Renal cortical epithelial cell (primary cell): ENCODE measurements around the gene GCLC. TPM values are rescaled to one million over a fixed set of nuclear protein-coding genes. Genes with fewer than 3 reads are reported as not detected.
A peak's percentile ranks its signal among the peaks of the same experiment; 100 is the strongest.
"Not testable (repeated sequence)": the region's sequence is repeated elsewhere in the genome, so short reads cannot be mapped to it uniquely, and the experiment has no call there.

Experiments used
- DNase-seq: peaks from one replicate; pipeline ENCODE4 v3.0.0-alpha.2; 2011; ENCODE audit warnings: low read depth
- total RNA-seq: library from RNA; depleted of rRNA; stranded (reverse); fragments of >200 nt; gene quantifications from 2 replicates; pipeline ENCODE4 v1.2.3, GENCODE V29; 2014

GCLC gene
- total RNA-seq, 1 donor from 2014 or later: 40.4 TPM

GRCh38 chr6:53556986-53557715 lies 12.2 kb upstream of the GCLC start:
- no peak for DNase-seq

DNA sequence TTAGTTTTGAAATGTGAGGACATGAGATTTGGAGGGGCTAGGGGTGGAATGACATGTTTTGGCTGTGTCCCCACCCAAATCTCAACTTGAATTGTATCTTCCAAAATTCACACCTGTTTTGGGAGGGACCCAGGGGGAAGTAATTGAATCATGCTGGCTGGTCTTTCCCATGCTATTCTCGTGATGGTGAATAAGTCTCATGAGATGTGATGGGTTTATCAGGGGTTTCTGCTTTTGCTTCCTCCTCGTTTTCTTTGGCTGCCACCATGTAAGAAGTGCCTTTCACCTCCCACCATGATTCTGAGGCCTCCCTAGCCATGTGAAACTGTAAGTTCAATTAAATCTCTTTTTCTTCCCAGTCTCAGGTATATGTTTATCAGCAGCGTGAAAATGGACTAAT lies 8.7 kb upstream of the GCLC start:
- not testable (repeated sequence) for DNase-seq

- not testable (repeated sequence) for DNase-seq
Observed at GRCh38 chr6:53551681-53552080, 6.8 kb upstream of the GCLC start.

GRCh38 chr6:53547811-53548496 lies 3.1 kb upstream of the GCLC start:
- DNase-seq: peak; percentile 88

GRCh38 chr6:53547166-53547810 lies 2.4 kb upstream of the GCLC start:
- DNase-seq: no peak

GRCh38 chr6:53546281-53546680 lies 1.4 kb upstream of the GCLC start:
- DNase-seq: no peak

GRCh38 chr6:53544217-53544469 lies 758 bp downstream of the GCLC start:
- no peak for DNase-seq

- DNase-seq: no peak
Observed at GRCh38 chr6:53543359-53544216, 1.3 kb downstream of the GCLC start.

DNA sequence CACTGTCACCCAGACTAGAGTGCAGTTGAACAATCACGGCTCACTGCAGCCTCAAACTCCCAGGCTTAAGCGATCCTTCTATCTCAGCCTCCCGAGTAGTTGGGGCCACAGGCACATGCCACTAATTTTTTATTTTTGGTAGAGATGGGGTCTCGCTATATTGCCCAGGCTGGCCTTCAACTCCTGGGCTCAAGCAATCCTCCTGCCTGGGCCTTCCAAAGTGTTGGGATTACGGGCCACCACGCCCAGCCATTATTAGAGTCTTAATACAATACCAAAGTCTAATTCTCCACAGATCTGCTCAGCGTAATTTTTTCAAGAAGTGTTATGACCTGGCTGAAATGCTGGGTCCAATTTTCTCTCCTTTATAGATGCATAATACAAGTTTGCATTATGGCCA lies 3.0 kb downstream of the GCLC start:
- DNase-seq: no peak

- no peak for DNase-seq
Observed at GRCh38 chr6:53540129-53540692, 4.7 kb downstream of the GCLC start.

DNA sequence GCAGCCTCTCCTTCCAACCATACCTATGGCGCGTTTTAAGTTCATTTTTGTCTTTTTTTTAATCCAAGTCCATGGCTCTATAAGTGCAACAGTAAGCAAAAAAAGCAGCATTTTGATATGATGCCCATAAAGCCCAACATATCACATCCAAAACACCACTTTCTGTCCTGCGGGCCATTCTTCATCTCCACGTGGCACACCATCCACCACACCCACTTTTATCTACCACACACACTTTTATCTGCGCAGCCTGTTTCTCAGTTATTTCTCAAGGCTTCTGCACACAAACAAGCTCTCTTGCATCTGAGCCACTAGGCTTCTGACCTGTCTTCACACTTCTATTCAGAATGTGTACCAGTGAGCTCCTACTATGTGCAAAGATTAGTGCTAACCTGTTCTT lies 5.3 kb downstream of the GCLC start:
- DNase-seq: no peak

GRCh38 chr6:53536561-53536960 lies 8.3 kb downstream of the GCLC start:
- no peak for DNase-seq

GRCh38 chr6:53532942-53533341 lies 12.0 kb downstream of the GCLC start:
- DNase-seq: no peak

GRCh38 chr6:53532061-53532797 lies 12.7 kb downstream of the GCLC start:
- peak; percentile 33 for DNase-seq

DNA sequence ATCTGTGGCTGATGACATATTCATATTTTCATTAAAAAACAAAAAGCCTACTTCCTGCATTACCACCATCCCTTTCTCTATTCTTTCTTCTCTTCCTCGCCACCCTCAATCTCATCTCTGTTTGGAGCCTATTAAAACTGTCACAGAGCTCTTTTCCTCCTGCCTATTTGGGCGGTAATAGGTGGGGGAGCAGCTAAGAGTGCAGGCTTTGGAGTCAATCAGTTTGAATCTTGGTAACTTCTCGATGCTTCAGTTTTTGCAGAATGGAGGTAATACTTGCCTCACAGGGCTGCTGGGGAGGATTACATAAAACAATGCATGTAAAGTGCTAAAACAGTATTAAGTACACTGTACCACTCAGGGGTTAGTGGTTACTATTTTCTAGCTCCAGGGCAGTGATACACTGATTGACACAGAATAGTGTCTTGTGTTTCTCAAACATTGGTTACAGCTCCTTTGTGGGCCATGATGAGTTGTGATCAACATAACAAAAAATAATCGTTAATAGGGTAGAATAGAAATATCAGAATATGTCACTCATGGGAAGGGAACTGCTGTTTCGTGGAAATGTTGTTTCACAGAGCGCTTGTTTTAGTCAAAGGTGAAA lies 14.0 kb downstream of the GCLC start:
- no peak for DNase-seq

GRCh38 chr6:53530346-53530745 lies 14.6 kb downstream of the GCLC start:
- peak; percentile 35 for DNase-seq

DNA sequence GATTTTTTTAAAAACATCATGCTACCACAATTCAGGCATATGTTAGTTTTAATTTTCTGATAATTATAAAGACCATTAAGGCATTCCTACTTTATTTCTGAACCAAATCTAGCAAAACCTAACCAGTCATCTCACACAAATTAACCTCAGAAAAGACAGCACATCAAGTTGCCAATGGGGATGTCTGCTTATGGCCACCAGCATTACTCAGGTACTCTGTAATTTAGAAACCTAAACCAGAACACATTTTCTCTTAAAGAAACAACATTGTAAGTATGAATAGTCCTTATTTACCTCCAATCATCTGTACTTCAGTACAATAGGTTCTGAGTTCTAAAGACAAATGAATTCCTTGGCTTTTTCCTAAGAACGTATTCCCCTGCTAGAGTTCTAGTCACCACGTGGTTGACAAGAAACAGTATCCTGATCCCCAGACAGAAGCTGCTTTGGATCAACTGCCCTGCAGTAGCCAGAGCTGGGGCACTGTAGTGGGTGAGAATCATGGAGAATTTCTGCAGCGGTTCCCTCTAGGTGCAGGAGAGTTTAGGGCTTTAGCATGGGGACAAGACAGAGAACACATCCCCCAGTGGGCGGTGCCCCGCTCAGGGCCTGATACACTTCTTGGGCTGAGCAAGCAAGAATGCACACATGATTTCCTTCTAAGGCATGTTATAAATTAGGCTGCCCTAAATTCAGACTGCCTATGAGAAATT lies 15.4 kb downstream of the GCLC start:
- no peak for DNase-seq

GRCh38 chr6:53528107-53528506 lies 16.8 kb downstream of the GCLC start:
- no peak for DNase-seq

DNA sequence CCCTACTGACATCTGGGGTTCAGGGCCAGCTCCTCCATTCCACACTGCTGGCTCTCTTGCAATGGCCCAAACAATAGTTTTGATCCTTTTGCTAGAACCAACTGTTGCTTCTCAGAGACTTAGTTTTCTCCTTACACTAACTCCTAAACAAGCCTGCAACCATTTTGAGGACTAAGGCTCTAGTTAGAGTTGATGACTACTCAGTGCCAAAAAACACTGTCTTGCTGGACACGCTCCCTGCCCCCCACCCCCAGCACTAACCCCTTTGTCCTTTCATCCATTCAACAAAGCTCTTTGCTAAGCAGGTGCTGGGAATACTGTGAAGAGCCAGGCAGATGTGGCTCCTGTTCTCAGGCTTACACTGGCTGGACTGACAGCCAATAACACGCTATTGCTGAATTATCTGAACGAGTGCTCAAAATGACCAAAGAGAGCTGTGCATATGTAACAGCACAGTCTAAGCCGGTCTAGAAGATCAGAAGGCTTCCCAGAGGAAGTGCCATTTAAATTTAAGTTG lies 17.6 kb downstream of the GCLC start:
- DNase-seq: no peak

- peak; percentile 38 for DNase-seq
Observed at GRCh38 chr6:53526000-53526399, 18.9 kb downstream of the GCLC start.
